ENCODE data around the gene MATN4. TPM values are rescaled to one million over a fixed set of nuclear protein-coding genes. Genes with fewer than 3 reads are reported as not detected.

MATN4 gene
- total RNA-seq, 1 experiment from 2014 or later, result 1.9 TPM

- TF ChIP-seq E2F1 (CRISPR knock-in tag; IDR thresholded peaks at IDR 0.05), result no peak
These were observed 8.3 kb upstream of the MATN4 start (continued) for GRCh38 chr20:45316150-45317080.

- H3K36me3 Mint-ChIP-seq, result no peaks in the 10 kb centered on the region
- H3K4me3 Mint-ChIP-seq, result no peak overlapping the region
- no peaks in the 10 kb centered on the region for H3K9me3 Mint-ChIP-seq
- H3K4me1 Mint-ChIP-seq, result peaks cover 8% of the 10 kb centered on the region
- H3K27ac Mint-ChIP-seq, result no peak overlapping the region
- H3K27me3 Mint-ChIP-seq (ENCODE audit: low read depth), result peaks cover 18% of the 10 kb centered on the region
- no peak for ATAC-seq
- POLR2A ChIA-PET, result no interaction called here
- CTCF ChIA-PET, result interaction anchor here (0.6 to 2.9 kb wide), 6 partner anchors 9 to 455 kb away, joined by 3 to 8 read pairs (median 4); partner anchors contain the start of gene RBPJL
- DNase-seq (ENCODE audit: low spot score), result no peak
- TF ChIP-seq ATF2 (CRISPR knock-in tag; IDR thresholded peaks at IDR 0.05; ENCODE audit: borderline replicate concordance, low read depth) (no peak), ZNF512 (CRISPR knock-in tag; IDR thresholded peaks at IDR 0.05; ENCODE audit: borderline replicate concordance) (peak; percentile 30; the same call in 1 of the 2 replicates), PRDM15 (CRISPR knock-in tag; IDR thresholded peaks at IDR 0.05) (no peak)
These were observed 7.6 kb upstream of the MATN4 start for GRCh38 chr20:45315672-45316071.

- no peak for ATAC-seq
- POLR2A ChIA-PET, result no interaction called here
These were observed 5.8 kb upstream of the MATN4 start for GRCh38 chr20:45313943-45314342.

More at GRCh38 chr20:45313943-45314342, 5.8 kb upstream of the MATN4 start:
- no peak overlapping the region for H3K27ac Mint-ChIP-seq
- DNase-seq (ENCODE audit: low spot score), result no peak
- CTCF ChIA-PET, result interaction anchor here (1.0 to 3.3 kb wide), 6 partner anchors 20 to 457 kb away, joined by 3 to 61 read pairs (median 18); partner anchors contain the start of genes SYS1 and WFDC10A
- no peaks in the 10 kb centered on the region for H3K9me3 Mint-ChIP-seq
- no peak overlapping the region for H3K4me3 Mint-ChIP-seq
- peaks cover 28% of the 10 kb centered on the region for H3K27me3 Mint-ChIP-seq (ENCODE audit: low read depth)
- TF ChIP-seq ZNF512 (CRISPR knock-in tag; IDR thresholded peaks at IDR 0.05; ENCODE audit: borderline replicate concordance) (no peak), NFYB (CRISPR knock-in tag; conservative IDR thresholded peaks at IDR 0.05; ENCODE audit: low read depth) (no peak), ZMAT4 (CRISPR knock-in tag; IDR thresholded peaks at IDR 0.05) (no peak), ZNF121 (CRISPR knock-in tag; IDR thresholded peaks at IDR 0.05) (no peak), ZNF138 (CRISPR knock-in tag; conservative IDR thresholded peaks at IDR 0.05) (no peak), AR (CRISPR knock-in tag; IDR thresholded peaks at IDR 0.05) (no peak)
- no peaks in the 10 kb centered on the region for H3K36me3 Mint-ChIP-seq
- peaks cover 8% of the 10 kb centered on the region for H3K4me1 Mint-ChIP-seq

Data from WTC11 (cell line).